RWPE2 (cell line): ENCODE measurements around the gene MUC4.

Experiments
- ATAC-seq: fragments of 200-7000 bp; cut with Tn5 transposase; 3 replicates; pipeline ENCODE4 v1.9.1; 2021; ENCODE audit warnings: low read depth
- DNase-seq: peaks from one replicate; pipeline ENCODE4 v3.0.0-alpha.2; 2020; ENCODE audit warnings: low spot score
- H3K27ac ChIP-seq: fragments of 450-650 bp; 2 replicates; pipeline ENCODE4 v1.5.1; 2017; ENCODE audit warnings: mild to moderate bottlenecking; ENCODE audit not compliant: poor library complexity, severe bottlenecking
- H3K27me3 ChIP-seq: fragments of 250-450 bp; sonication (Bioruptor Pico); 2 replicates; pipeline ENCODE4 v1.5.1; 2021; ENCODE audit warnings: mild to moderate bottlenecking, moderate library complexity; ENCODE audit not compliant: insufficient read depth, poor library complexity, severe bottlenecking
- H3K36me3 ChIP-seq: fragments of 250-450 bp; sonication (Bioruptor Pico); 2 replicates; pipeline ENCODE4 v1.5.1; 2020; ENCODE audit warnings: low read depth, mild to moderate bottlenecking, moderate library complexity
- H3K4me1 ChIP-seq: fragments of 250-450 bp; sonication (Bioruptor Pico); 2 replicates; pipeline ENCODE4 v1.5.1; 2021; ENCODE audit warnings: mild to moderate bottlenecking, moderate library complexity; ENCODE audit not compliant: insufficient read depth, poor library complexity, severe bottlenecking
- H3K4me3 ChIP-seq: fragments of 250-450 bp; sonication (Bioruptor Pico); 2 replicates; pipeline ENCODE4 v1.5.1; 2021; ENCODE audit warnings: mild to moderate bottlenecking, moderate library complexity; ENCODE audit not compliant: severe bottlenecking
- H3K9me3 ChIP-seq: fragments of 250-450 bp; sonication (Bioruptor Pico); 2 replicates; pipeline ENCODE4 v1.5.1; 2021; ENCODE audit warnings: mild to moderate bottlenecking, moderate library complexity; ENCODE audit not compliant: severe bottlenecking
- TF ChIP-seq, protein P1 (sequence below): fragments of 450-650 bp; IDR thresholded peaks from one replicate; pipeline ENCODE4 v1.5.1; 2017; ENCODE audit warnings: mild to moderate bottlenecking, moderate library complexity; ENCODE audit not compliant: poor library complexity, severe bottlenecking

MUC4 gene

DNA sequence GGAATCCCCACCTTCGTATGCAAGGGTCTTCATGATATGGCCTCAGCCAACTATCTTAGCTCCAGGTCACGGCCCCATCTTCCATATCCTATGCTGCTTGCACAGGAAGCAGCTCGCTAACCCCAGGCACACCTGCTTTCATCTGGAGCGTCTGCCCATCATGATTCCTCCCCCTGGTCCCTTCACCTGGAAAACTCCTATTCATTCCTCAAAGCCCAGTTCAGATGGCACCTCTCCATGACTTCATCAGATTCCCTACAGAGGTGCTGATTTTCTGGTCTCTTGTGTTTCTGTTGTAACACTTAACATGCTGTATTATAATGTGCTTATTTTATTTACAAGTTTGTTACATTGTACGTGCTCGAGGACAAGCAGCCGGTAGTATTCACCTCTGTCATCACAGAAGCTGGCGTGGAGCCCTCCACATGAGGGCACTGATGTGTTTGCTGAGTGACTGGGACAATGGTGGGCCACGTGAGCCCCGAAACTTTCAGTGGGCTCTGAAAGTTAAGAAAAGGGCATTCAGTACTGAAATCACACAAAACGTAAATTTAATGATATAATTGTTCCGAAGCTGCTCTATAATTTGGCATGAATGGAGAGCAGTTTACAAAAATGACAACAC is 74.8 kb downstream of the MUC4 start:
- ATAC-seq = no peak
- no peaks in the 10 kb centered on the region for H3K4me1 ChIP-seq
- H3K27ac ChIP-seq = no peak overlapping the region

DNA sequence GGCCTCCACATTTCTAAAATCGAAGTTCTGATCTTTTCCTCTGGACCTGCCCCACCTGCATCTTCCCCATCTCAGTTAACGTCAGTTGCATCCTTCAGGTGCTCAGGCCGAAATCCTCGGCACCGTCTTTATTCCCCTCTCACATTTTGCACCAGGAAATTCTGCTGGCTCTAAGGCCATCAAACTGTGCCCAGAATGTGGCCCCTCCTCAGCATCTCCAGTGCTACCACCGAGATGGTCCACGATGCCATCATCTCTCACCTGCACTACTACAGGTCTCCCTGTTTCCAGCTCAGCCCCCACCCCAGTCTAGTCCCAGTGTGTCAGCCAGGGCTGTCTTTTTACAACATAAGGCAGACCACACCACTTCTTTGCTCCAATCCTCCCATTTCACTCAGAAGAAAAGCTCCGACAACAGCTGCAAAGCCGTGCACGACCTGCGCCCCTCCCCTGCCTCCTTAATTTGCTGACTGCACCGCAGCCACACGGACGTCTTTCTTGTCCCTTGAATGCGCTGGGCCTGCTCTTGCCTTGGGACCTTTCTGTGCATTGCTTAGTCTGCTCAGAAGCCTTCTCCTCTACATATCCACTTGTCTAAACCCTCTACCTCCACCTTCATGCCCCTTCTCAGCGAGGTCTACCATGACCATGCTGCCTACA is 76.6 kb downstream of the MUC4 start:
- Histone ChIP-seq H3K27me3 (no peaks in the 10 kb centered on the region), H3K36me3 (no peaks in the 10 kb centered on the region), H3K9me3 (no peaks in the 10 kb centered on the region), H3K4me3 (no peak overlapping the region), H3K27ac (no peak overlapping the region), H3K4me1 (no peaks in the 10 kb centered on the region)
- ATAC-seq = no peak
- DNase-seq = no peak
- TF ChIP-seq, protein P1, sequence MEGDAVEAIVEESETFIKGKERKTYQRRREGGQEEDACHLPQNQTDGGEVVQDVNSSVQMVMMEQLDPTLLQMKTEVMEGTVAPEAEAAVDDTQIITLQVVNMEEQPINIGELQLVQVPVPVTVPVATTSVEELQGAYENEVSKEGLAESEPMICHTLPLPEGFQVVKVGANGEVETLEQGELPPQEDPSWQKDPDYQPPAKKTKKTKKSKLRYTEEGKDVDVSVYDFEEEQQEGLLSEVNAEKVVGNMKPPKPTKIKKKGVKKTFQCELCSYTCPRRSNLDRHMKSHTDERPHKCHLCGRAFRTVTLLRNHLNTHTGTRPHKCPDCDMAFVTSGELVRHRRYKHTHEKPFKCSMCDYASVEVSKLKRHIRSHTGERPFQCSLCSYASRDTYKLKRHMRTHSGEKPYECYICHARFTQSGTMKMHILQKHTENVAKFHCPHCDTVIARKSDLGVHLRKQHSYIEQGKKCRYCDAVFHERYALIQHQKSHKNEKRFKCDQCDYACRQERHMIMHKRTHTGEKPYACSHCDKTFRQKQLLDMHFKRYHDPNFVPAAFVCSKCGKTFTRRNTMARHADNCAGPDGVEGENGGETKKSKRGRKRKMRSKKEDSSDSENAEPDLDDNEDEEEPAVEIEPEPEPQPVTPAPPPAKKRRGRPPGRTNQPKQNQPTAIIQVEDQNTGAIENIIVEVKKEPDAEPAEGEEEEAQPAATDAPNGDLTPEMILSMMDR = no peak

More for the DNA sequence above, 74.8 kb downstream of the MUC4 start:
- DNase-seq = no peak
- H3K9me3 ChIP-seq = no peaks in the 10 kb centered on the region
- TF ChIP-seq, protein P1 = no peak
- no peak overlapping the region for H3K4me3 ChIP-seq
- no peaks in the 10 kb centered on the region for H3K36me3 ChIP-seq
- H3K27me3 ChIP-seq = no peaks in the 10 kb centered on the region

GRCh38 chr3:195732940-195733339 is 78.8 kb downstream of the MUC4 start:
- no peaks in the 10 kb centered on the region for H3K9me3 ChIP-seq
- no peak overlapping the region for H3K27ac ChIP-seq
- H3K4me1 ChIP-seq = no peaks in the 10 kb centered on the region
- DNase-seq (no peak), ATAC-seq (no peak)
- no peaks in the 10 kb centered on the region for H3K36me3 ChIP-seq
- no peaks in the 10 kb centered on the region for H3K27me3 ChIP-seq
- no peak overlapping the region for H3K4me3 ChIP-seq
- TF ChIP-seq, protein P1 = no peak

GRCh38 chr3:195731356-195731905 is 80.3 kb downstream of the MUC4 start:
- TF ChIP-seq, protein P1 = no peak
- H3K9me3 ChIP-seq = no peaks in the 10 kb centered on the region
- ATAC-seq = no peak
- no peaks in the 10 kb centered on the region for H3K4me1 ChIP-seq
- no peaks in the 10 kb centered on the region for H3K27me3 ChIP-seq
- H3K36me3 ChIP-seq = no peaks in the 10 kb centered on the region
- H3K4me3 ChIP-seq = no peak overlapping the region
- no peak for DNase-seq
- H3K27ac ChIP-seq = no peak overlapping the region
